K562 (cell line): ENCODE measurements around the gene UGT2B28.

Experiments
- EGR1 ChIP-seq: fragments of 450-650 bp; conservative IDR thresholded peaks from 2 replicates; pipeline ENCODE4 v1.6.1; 2017; ENCODE audit warnings: mild to moderate bottlenecking
- HNRNPK ChIP-seq: fragments of 200-400 bp; formaldehyde crosslinking; IDR thresholded peaks from one replicate; pipeline ENCODE4 v1.6.1; 2018; ENCODE audit warnings: mild to moderate bottlenecking, low read depth, low read length; ENCODE audit not compliant: poor library complexity, severe bottlenecking
- NELFE ChIP-seq: IDR thresholded peaks from 2 replicates; pipeline ENCODE4 v1.6.1; 2011; ENCODE audit warnings: mild to moderate bottlenecking; ENCODE audit not compliant: insufficient read depth, insufficient read length

GRCh38 chr4:69322055-69322454 is 41.8 kb downstream of the UGT2B28 start:
- no peak for TF ChIP-seq EGR1
- no peak for TF ChIP-seq NELFE
- TF ChIP-seq HNRNPK, result no peak
